NB4 (cell line): Measurements from ENCODE around the gene GABRB1.

Experiments used
- CTCF ChIP-seq: IDR thresholded peaks from one replicate; pipeline ENCODE4 v1.5.1; 2012; ENCODE audit warnings: low read depth, low read length
- POLR2A ChIP-seq: IDR thresholded peaks from 2 replicates; pipeline ENCODE4 v1.6.1; 2011; ENCODE audit warnings: mild to moderate bottlenecking; ENCODE audit not compliant: insufficient read length; ENCODE audit errors: extremely low read depth

DNA sequence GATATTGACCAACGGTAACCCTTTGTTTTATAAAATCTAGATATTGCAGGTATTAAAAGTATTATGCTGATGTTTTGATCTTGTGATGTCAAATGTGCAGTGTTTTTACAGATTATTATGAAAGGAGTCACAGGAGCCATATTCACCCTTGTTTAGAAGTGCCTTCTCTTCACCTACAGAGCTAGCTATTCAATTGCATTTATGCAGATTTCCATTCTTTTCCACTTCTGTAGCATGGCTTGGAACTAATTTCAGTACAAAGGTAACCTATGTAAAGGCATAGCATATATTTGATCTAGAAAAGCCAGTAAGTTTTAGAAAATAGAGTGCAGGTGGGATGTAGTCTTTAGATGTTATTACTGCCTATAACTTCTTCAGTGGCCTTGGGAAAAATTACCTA, 176.2 kb downstream of the GABRB1 start:
- no peak for TF ChIP-seq CTCF
- TF ChIP-seq POLR2A, result no peak
